ENCODE measurements around the gene GUK1. TPM values are rescaled to one million over a fixed set of nuclear protein-coding genes. Genes with fewer than 3 reads are reported as not detected.

The GUK1 gene
- 109 TPM for polyA plus RNA-seq (2012; ENCODE audit: missing spikeins)

- FAIRE-seq (peak; percentile 100), DNase-seq (ENCODE audit: insufficient read length) (peak; percentile 94)
- peak; percentile 43 for TF ChIP-seq TAF1 (IDR thresholded peaks at IDR 0.05; ENCODE audit: borderline replicate concordance, low read depth, low read length)
- TF ChIP-seq POLR2AphosphoS5 (IDR thresholded peaks at IDR 0.05; ENCODE audit: low read depth, low read length), result peak; percentile 55
- TF ChIP-seq POLR2A (IDR thresholded peaks at IDR 0.05; ENCODE audit: low read depth, low read length), result peak; percentile 84
These were observed at the start of gene GUK1 for GRCh38 chr1:228139931-228140723. TSS of gene GUK1 (plus strand) at chr1:228140279. CDS start at chr1:228140303, 24 bp downstream.

GRCh38 chr1:228090613-228091081 is 49.4 kb upstream of the GUK1 start:
- TF ChIP-seq TAF1 (IDR thresholded peaks at IDR 0.05; ENCODE audit: borderline replicate concordance, low read depth, low read length) (no peak), POLR2A (IDR thresholded peaks at IDR 0.05; ENCODE audit: low read depth, low read length) (no peak), POLR2AphosphoS5 (IDR thresholded peaks at IDR 0.05; ENCODE audit: low read depth, low read length) (no peak)
- no peak for DNase-seq (ENCODE audit: insufficient read length)
- FAIRE-seq, result no peak

GRCh38 chr1:228091084-228091483 is 49.0 kb upstream of the GUK1 start:
- DNase-seq (ENCODE audit: insufficient read length) (no peak), FAIRE-seq (no peak)
- no peak for TF ChIP-seq POLR2AphosphoS5 (IDR thresholded peaks at IDR 0.05; ENCODE audit: low read depth, low read length)
- no peak for TF ChIP-seq TAF1 (IDR thresholded peaks at IDR 0.05; ENCODE audit: borderline replicate concordance, low read depth, low read length)
- peak; percentile 26; the same call in 1 of the 2 replicates for TF ChIP-seq POLR2A (IDR thresholded peaks at IDR 0.05; ENCODE audit: low read depth, low read length)

GRCh38 chr1:228092342-228093049 is 47.6 kb upstream of the GUK1 start:
- DNase-seq (ENCODE audit: insufficient read length), result no peak
- TF ChIP-seq POLR2AphosphoS5 (IDR thresholded peaks at IDR 0.05; ENCODE audit: low read depth, low read length), result peak; percentile 56
- TF ChIP-seq POLR2A (IDR thresholded peaks at IDR 0.05; ENCODE audit: low read depth, low read length), result no peak; the same call in 1 of the 2 replicates
- FAIRE-seq, result no peak

- no peak for TF ChIP-seq POLR2AphosphoS5 (IDR thresholded peaks at IDR 0.05; ENCODE audit: low read depth, low read length)
- no peak; the same call in 1 of the 2 replicates for TF ChIP-seq POLR2A (IDR thresholded peaks at IDR 0.05; ENCODE audit: low read depth, low read length)
- no peak for TF ChIP-seq TAF1 (IDR thresholded peaks at IDR 0.05; ENCODE audit: borderline replicate concordance, low read depth, low read length)
- FAIRE-seq, result no peak
- DNase-seq (ENCODE audit: insufficient read length), result no peak
These were observed 46.8 kb upstream of the GUK1 start for GRCh38 chr1:228093050-228093906.

GRCh38 chr1:228094432-228095016 is 45.6 kb upstream of the GUK1 start:
- FAIRE-seq (no peak), DNase-seq (ENCODE audit: insufficient read length) (no peak)
- TF ChIP-seq POLR2AphosphoS5 (IDR thresholded peaks at IDR 0.05; ENCODE audit: low read depth, low read length) (no peak), POLR2A (IDR thresholded peaks at IDR 0.05; ENCODE audit: low read depth, low read length) (no peak), TAF1 (IDR thresholded peaks at IDR 0.05; ENCODE audit: borderline replicate concordance, low read depth, low read length) (no peak)

- DNase-seq (ENCODE audit: insufficient read length) (no peak), FAIRE-seq (no peak)
- TF ChIP-seq POLR2AphosphoS5 (IDR thresholded peaks at IDR 0.05; ENCODE audit: low read depth, low read length), result no peak
- no peak for TF ChIP-seq TAF1 (IDR thresholded peaks at IDR 0.05; ENCODE audit: borderline replicate concordance, low read depth, low read length)
- TF ChIP-seq POLR2A (IDR thresholded peaks at IDR 0.05; ENCODE audit: low read depth, low read length), result no peak
These were observed 44.9 kb upstream of the GUK1 start for GRCh38 chr1:228095161-228095560.

GRCh38 chr1:228095938-228096337 is 44.1 kb upstream of the GUK1 start:
- TF ChIP-seq TAF1 (IDR thresholded peaks at IDR 0.05; ENCODE audit: borderline replicate concordance, low read depth, low read length) (no peak), POLR2A (IDR thresholded peaks at IDR 0.05; ENCODE audit: low read depth, low read length) (no peak), POLR2AphosphoS5 (IDR thresholded peaks at IDR 0.05; ENCODE audit: low read depth, low read length) (no peak)
- FAIRE-seq (no peak), DNase-seq (ENCODE audit: insufficient read length) (peak; percentile 1)

- DNase-seq (ENCODE audit: insufficient read length) (peak; percentile 10), FAIRE-seq (no peak)
- no peak for TF ChIP-seq POLR2AphosphoS5 (IDR thresholded peaks at IDR 0.05; ENCODE audit: low read depth, low read length)
These were observed 43.4 kb upstream of the GUK1 start for GRCh38 chr1:228096416-228097332.
